Measurements from ENCODE around the gene ADAMTS6. TPM values are rescaled to one million over a fixed set of nuclear protein-coding genes. Genes with fewer than 3 reads are reported as not detected.

Gene ADAMTS6
- total and polyA plus RNA-seq, 2 experiments from 2014 or later, result 0.78 to 2.0 TPM

GRCh38 chr5:65199993-65200675 lies 281.6 kb downstream of the ADAMTS6 start (continued):
- no peak for TF ChIP-seq REST (IDR thresholded peaks at IDR 0.05; ENCODE audit: unreplicated experiment)
- no peak for TF ChIP-seq POLR2AphosphoS5 (IDR thresholded peaks at IDR 0.05; ENCODE audit: low read depth)
- TF ChIP-seq CREB1 (CRISPR knock-in tag; IDR thresholded peaks at IDR 0.05; ENCODE audit: low read depth), result no peak
- TF ChIP-seq STAT1 (IDR thresholded peaks at IDR 0.05; ENCODE audit: unreplicated experiment), result no peak
- no peak for TF ChIP-seq EZH2phosphoT487 (IDR thresholded peaks at IDR 0.05; ENCODE audit: unreplicated experiment)
- TF ChIP-seq EZH2 (IDR thresholded peaks at IDR 0.05; ENCODE audit: low read depth, unreplicated experiment), result no peak

- H3K27ac ChIP-seq (ENCODE audit: low read depth), result no peak overlapping the region
- Mint-ChIP-seq H3K4me1 (no peaks in the 10 kb centered on the region), H3K27me3 (ENCODE audit: insufficient read depth, low read depth, poor library complexity) (no peaks in the 10 kb centered on the region), H3K27ac (no peak overlapping the region), H3K4me3 (no peak overlapping the region), H3K9me3 (no peaks in the 10 kb centered on the region), H3K36me3 (ENCODE audit: low read depth) (no peaks in the 10 kb centered on the region)
- no peak overlapping the region for H3K4me2 ChIP-seq
- no peak overlapping the region for H3K4me3 ChIP-seq
- H3K4me1 ChIP-seq (ENCODE audit: insufficient read depth), result no peaks in the 10 kb centered on the region
- H4K20me1 ChIP-seq (replicated peaks; ENCODE audit: insufficient read depth), result no peaks in the 10 kb centered on the region
- no peak for TF ChIP-seq POLR2AphosphoS5 (IDR thresholded peaks at IDR 0.05; ENCODE audit: low read depth)
- no peak for TF ChIP-seq ETS1 (IDR thresholded peaks at IDR 0.05)
- no peak overlapping the region for H2AFZ ChIP-seq
- H3K27me3 ChIP-seq (ENCODE audit: insufficient read depth), result no peaks in the 10 kb centered on the region
- DNase-seq (ENCODE audit: low spot score) (no peak), ATAC-seq (no peak)
- no peaks in the 10 kb centered on the region for H3K9me2 ChIP-seq (ENCODE audit: insufficient read depth)
- no peaks in the 10 kb centered on the region for H3K79me2 ChIP-seq (replicated peaks; ENCODE audit: insufficient read depth)
- H3F3A ChIP-seq (replicated peaks; ENCODE audit: low read depth), result no peaks in the 10 kb centered on the region
- no peaks in the 10 kb centered on the region for H3K36me3 ChIP-seq (ENCODE audit: insufficient read depth)
Measured at GRCh38 chr5:65198456-65199120, 283.1 kb downstream of the ADAMTS6 start.

Measured in GM23338 (cell line).